Duodenal mucosa (tissue), 2 donors: Measurements from ENCODE around the gene LTN1.
"Not testable (repeated sequence)": the region's sequence is repeated elsewhere in the genome, so short reads cannot be mapped to it uniquely, and the experiment has no call there.

ENCODE experiments used
- H3K27ac ChIP-seq: one replicate; pipeline ENCODE4 v1.7.0; 2013; ENCODE audit warnings: low read depth, low read length
- H3K27me3 ChIP-seq, 2 donors: one replicate each; pipeline ENCODE4 v1.7.0; 2013; ENCODE audit warnings: low read length in 2 of 2, control low read depth in 1 of 2; ENCODE audit not compliant: insufficient read depth in 2 of 2, control insufficient read depth in 1 of 2
- H3K36me3 ChIP-seq, 2 donors: one replicate each; pipeline ENCODE4 v1.7.0; 2013; ENCODE audit warnings: low read length in 2 of 2, control low read depth in 1 of 2; ENCODE audit not compliant: insufficient read depth in 2 of 2, control insufficient read depth in 1 of 2
- H3K4me1 ChIP-seq, 2 donors: one replicate each; pipeline ENCODE4 v1.7.0; 2013; ENCODE audit warnings: low read length in 2 of 2, control low read depth in 1 of 2; ENCODE audit not compliant: insufficient read depth in 2 of 2, control insufficient read depth in 1 of 2
- H3K4me3 ChIP-seq, 2 donors: one replicate each; pipeline ENCODE4 v1.7.0; 2013; ENCODE audit warnings: low read length in 2 of 2, low read depth in 1 of 2
- H3K9ac ChIP-seq, 2 donors: one replicate each; pipeline ENCODE4 v1.7.0; 2013; ENCODE audit warnings: low read length in 2 of 2, low read depth in 1 of 2
- H3K9me3 ChIP-seq, 2 donors: one replicate each; pipeline ENCODE4 v1.7.0; 2013; ENCODE audit warnings: low read length in 2 of 2, control low read depth in 1 of 2; ENCODE audit not compliant: control insufficient read depth in 1 of 2

Gene LTN1

GRCh38 chr21:28937737-28938136 is 54.9 kb downstream of the LTN1 start:
- H3K36me3 ChIP-seq, result peaks cover 9 to 38% of the 10 kb centered on the region in 2 donors
- H3K27me3 ChIP-seq, result no peaks in the 10 kb centered on the region
- H3K9me3 ChIP-seq, result no peaks in the 10 kb centered on the region
- no peak overlapping the region for H3K4me3 ChIP-seq
- H3K9ac ChIP-seq, result no peak overlapping the region
- peaks cover 0 to 28% of the 10 kb centered on the region in 2 donors for H3K4me1 ChIP-seq
- H3K27ac ChIP-seq, result no peak overlapping the region

GRCh38 chr21:28936721-28937120 is 56.0 kb downstream of the LTN1 start:
- H3K36me3 ChIP-seq, result peaks cover 5 to 30% of the 10 kb centered on the region in 2 donors
- H3K9me3 ChIP-seq, result no peaks in the 10 kb centered on the region

GRCh38 chr21:28936036-28936435 is 56.6 kb downstream of the LTN1 start:
- Histone ChIP-seq H3K4me1 (peaks cover 0 to 16% of the 10 kb centered on the region in 2 donors), H3K4me3 (no peak overlapping the region), H3K36me3 (peaks cover 7 to 27% of the 10 kb centered on the region in 2 donors)

More at GRCh38 chr21:28936721-28937120, 56.0 kb downstream of the LTN1 start:
- Histone ChIP-seq H3K4me3 (no peak overlapping the region), H3K4me1 (peaks cover 0 to 19% of the 10 kb centered on the region in 2 donors), H3K27me3 (no peaks in the 10 kb centered on the region), H3K9ac (no peak overlapping the region), H3K27ac (no peak overlapping the region)

GRCh38 chr21:28932717-28933116 is 60.0 kb downstream of the LTN1 start:
- peaks cover 8 to 29% of the 10 kb centered on the region in 2 donors for H3K36me3 ChIP-seq
- H3K9ac ChIP-seq, result no peak overlapping the region
- H3K27ac ChIP-seq, result no peak overlapping the region
- no peaks in the 10 kb centered on the region for H3K9me3 ChIP-seq
- no peaks in the 10 kb centered on the region for H3K27me3 ChIP-seq
- no peak overlapping the region for H3K4me3 ChIP-seq
- peaks cover 0 to 11% of the 10 kb centered on the region in 2 donors for H3K4me1 ChIP-seq

More at GRCh38 chr21:28936036-28936435, 56.6 kb downstream of the LTN1 start:
- no peak overlapping the region for H3K27ac ChIP-seq
- no peaks in the 10 kb centered on the region for H3K27me3 ChIP-seq
- H3K9ac ChIP-seq, result no peak overlapping the region
- no peaks in the 10 kb centered on the region for H3K9me3 ChIP-seq

- H3K4me1 ChIP-seq, H3K9ac ChIP-seq, H3K9me3 ChIP-seq, H3K27me3 ChIP-seq, H3K4me3 ChIP-seq, H3K27ac ChIP-seq: not testable (repeated sequence)
- H3K36me3 ChIP-seq, result peaks cover 8 to 29% of the 10 kb centered on the region in 2 donors
Measured at GRCh38 chr21:28931708-28932372, 60.8 kb downstream of the LTN1 start.

GRCh38 chr21:28928578-28929420 is 63.9 kb downstream of the LTN1 start:
- Histone ChIP-seq H3K9me3 (no peaks in the 10 kb centered on the region), H3K4me1 (no peaks in the 10 kb centered on the region), H3K4me3 (no peak overlapping the region), H3K27me3 (no peaks in the 10 kb centered on the region), H3K36me3 (peaks cover 3 to 10% of the 10 kb centered on the region in 2 donors), H3K9ac (no peak overlapping the region), H3K27ac (no peak overlapping the region)

- no peak overlapping the region for H3K27ac ChIP-seq
- H3K9me3 ChIP-seq, result no peaks in the 10 kb centered on the region
- no peaks in the 10 kb centered on the region for H3K27me3 ChIP-seq
- no peak overlapping the region for H3K4me3 ChIP-seq
- H3K36me3 ChIP-seq, result peaks cover 3 to 7% of the 10 kb centered on the region in 2 donors
- no peak overlapping the region for H3K9ac ChIP-seq
- no peaks in the 10 kb centered on the region for H3K4me1 ChIP-seq
Measured at GRCh38 chr21:28927130-28927529, 65.5 kb downstream of the LTN1 start.

- Histone ChIP-seq H3K9ac (no peak overlapping the region), H3K36me3 (no peaks in the 10 kb centered on the region), H3K9me3 (no peaks in the 10 kb centered on the region), H3K4me1 (no peaks in the 10 kb centered on the region), H3K4me3 (no peak overlapping the region), H3K27ac (no peak overlapping the region), H3K27me3 (no peaks in the 10 kb centered on the region)
Measured at GRCh38 chr21:28923439-28923975, 69.2 kb downstream of the LTN1 start.

- H3K9ac ChIP-seq, result no peak overlapping the region
- H3K4me1 ChIP-seq, result no peaks in the 10 kb centered on the region
- H3K4me3 ChIP-seq, result no peak overlapping the region
- no peak overlapping the region for H3K27ac ChIP-seq
- no peaks in the 10 kb centered on the region for H3K36me3 ChIP-seq
- H3K9me3 ChIP-seq, result no peaks in the 10 kb centered on the region
- H3K27me3 ChIP-seq, result no peaks in the 10 kb centered on the region
Measured at GRCh38 chr21:28922368-28922767, 70.3 kb downstream of the LTN1 start.
